Tongue (tissue), 2 donors: ENCODE results near the gene USP37. TPM values are rescaled to one million over a fixed set of nuclear protein-coding genes. Genes with fewer than 3 reads are reported as not detected.

Experiments
- DNase-seq: peaks from one replicate; pipeline ENCODE4 v3.0.0-alpha.2; 2015
- total RNA-seq: library from RNA; depleted of rRNA; stranded (reverse); fragments of >200 nt; gene quantifications from one replicate; pipeline ENCODE4 v1.2.3, GENCODE V29; 2014

USP37 gene
- total RNA-seq, 1 donor from 2014 or later, result 30.8 TPM

DNA sequence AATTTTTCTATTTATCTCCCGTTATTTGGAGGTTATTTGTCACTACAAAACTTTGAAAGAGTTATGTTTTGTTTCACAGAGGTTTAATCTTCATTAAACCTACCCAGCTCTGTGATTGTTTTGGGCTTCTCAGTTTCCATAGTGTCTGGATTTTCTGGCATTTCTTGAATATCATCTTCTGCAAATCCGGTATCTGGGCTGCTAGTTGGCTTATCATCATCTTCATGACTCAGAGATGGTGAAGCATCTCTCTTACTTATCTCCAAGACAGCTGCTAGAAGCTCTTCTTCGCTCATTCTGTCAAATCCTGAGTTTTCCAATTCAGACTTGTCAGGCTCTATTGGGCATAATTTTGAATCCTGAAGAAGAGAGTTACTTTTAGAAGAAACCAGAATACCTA lies 93.6 kb downstream of the USP37 start:
- DNase-seq, result no peak

DNA sequence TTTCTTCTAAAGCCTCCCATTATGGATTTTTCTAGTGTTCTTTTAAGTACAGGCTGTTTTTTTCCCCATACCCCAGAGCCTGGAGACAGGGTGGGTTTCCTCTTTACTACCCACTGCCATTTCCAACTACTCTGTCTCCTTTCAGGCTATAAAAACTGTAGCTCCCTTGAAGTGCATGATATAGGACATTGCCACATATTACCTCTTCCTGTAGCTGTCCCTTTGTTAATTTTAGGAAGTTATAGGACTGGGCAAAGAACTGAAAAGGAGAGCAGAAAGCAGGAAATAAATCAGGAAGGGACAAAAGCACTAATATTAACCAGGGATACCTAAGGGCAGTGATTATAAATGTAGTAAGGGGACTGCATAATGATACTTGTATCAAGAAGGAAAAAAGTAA lies 95.2 kb downstream of the USP37 start:
- DNase-seq, result no peak

DNA sequence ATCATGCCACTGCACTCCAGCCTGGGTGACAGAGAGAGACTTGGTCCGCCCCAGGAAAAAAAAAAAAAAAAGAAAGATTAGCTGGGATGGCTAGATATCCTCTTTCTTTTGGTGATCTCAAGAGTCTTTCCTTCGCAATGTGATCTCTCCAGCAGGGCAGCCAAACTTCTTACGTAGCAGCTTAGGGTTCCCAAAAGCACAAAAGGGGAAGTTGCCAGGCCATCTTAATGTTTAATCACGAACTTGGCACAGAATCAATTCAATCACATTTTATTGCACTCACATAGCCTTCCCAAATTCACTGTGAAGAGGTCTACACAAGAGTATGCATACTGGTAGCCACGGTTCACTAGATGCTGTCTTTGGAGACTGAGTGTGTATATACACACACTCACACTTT lies 96.2 kb downstream of the USP37 start:
- no peak for DNase-seq

- DNase-seq, result no peak
These were observed 97.1 kb downstream of the USP37 start for GRCh38 chr2:218471036-218471435.

DNA sequence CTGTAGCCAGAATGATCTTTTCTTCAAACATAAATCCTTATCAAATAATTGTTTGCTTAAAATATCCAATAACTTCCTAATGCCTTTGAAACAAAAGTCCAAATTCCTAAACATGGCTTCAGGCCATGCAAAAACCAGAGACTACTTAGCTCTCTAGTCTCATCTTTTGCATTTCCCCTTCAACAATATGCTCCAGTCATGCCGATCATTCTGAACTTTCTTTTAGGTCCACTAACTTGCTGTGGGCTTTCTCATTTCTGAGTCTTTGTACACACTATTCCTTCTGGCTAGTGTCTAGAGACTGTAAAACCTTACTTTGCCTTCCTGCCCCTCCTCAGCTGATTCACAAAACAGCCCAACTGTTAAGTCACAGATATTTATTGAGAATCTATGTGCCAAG lies 97.7 kb downstream of the USP37 start:
- no peak for DNase-seq

DNA sequence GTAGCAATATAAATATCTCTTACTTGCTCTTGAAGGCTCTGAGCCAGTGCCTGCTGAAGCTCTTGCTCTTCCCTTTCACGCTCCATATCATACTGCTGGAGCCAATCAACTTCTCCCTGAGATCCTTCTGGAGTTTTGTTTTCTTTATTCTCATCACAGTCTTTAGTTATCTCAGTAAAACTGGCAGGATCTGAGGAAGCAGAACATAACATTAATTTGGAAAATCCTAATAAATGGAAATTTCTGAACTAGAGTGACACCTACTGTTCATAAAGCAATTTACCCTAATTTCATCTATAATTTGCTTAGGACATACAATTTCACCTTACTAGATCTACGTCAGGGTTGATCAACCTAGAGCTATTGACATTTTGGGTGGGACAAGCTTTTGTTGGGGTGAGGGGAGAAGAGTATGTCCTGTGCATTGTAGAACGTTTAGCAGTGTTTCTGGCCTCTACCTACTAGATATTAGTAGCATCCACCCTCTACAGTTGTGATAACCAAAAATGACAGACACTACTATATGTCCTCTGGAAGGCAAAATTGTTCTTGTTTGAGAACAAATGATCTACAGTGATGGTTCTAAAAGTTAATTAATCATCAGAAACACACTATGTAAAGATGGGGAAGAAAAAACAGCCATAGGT lies 102.0 kb downstream of the USP37 start:
- DNase-seq, result peak; percentile 53

DNA sequence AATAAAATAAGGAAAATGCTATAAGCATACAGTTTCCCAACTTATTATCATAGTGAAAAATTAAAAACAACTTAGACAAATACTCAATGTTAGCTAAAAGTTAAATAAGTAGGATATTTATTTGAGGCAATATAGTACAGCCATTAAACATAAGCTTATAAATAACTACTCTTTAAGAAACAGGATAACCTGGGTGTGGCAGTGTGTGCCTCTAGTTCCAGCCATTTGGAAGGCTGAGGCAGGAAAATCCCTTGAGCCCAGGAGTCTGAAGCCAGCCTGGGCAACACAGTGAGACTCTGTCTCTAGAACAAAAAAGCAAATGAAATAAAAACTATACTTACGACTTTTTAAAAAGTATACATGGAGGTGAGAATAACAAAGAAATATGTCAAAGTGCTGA lies 109.6 kb downstream of the USP37 start:
- DNase-seq, result no peak

DNA sequence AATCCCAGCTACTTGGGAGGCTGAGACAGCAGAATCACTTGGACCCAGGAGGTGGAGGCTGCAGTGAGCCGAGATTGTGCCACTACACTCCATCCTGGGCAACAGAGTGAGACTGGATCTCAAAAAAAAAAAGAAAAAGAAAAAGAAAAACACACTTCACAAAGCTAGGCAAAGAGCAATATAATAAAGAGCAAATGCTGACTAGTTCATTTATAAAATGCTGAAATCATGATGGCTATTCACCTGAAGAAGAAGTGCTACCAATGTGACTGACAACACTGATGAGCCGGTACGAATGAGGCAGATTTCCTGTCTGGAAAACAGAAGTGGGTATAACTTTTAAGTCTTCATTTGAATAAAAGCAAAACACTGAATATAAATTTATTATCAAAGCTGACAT lies 111.3 kb downstream of the USP37 start:
- no peak for DNase-seq

GRCh38 chr2:218452079-218452478 lies 116.1 kb downstream of the USP37 start:
- no peak for DNase-seq

DNA sequence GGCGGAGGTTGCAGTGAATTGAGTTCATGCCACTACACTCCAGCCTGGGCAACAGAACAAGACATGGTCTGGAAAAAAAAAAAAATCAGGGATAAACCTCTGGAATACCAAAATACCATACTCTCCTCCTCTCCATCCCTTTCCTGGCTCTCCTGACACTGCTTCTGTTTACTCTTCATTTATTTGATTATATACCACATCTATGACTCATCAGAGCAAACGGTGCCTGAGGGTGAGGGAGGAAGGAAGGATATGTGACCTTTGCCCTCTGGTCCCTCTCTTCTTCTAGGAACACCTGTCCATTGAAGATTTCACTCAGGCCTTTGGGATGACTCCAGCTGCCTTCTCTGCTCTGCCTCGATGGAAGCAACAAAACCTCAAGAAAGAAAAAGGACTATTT lies 119.2 kb downstream of the USP37 start:
- DNase-seq, result no peak

- no peak for DNase-seq
These were observed 121.1 kb downstream of the USP37 start for GRCh38 chr2:218447072-218447471.

DNA sequence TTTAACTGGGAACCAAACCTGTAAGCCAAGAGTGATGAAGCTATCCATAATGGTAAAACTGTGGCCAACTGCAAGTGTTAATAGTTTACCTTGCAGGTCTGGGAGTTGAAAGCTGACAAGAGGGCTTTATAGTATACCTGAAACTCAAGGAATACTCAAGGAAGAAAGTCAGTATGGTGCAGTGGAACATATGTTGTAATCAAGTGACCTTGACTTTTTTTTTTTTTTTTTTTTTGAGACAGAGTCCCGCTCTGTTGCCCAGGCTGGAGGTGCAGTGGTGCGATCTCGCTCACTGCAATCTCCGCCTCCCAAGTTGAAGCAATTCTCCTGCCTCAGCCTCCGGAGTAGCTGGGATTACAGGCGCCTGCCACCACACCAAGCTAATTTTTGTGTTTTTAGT lies 121.6 kb downstream of the USP37 start:
- DNase-seq, result no peak

DNA sequence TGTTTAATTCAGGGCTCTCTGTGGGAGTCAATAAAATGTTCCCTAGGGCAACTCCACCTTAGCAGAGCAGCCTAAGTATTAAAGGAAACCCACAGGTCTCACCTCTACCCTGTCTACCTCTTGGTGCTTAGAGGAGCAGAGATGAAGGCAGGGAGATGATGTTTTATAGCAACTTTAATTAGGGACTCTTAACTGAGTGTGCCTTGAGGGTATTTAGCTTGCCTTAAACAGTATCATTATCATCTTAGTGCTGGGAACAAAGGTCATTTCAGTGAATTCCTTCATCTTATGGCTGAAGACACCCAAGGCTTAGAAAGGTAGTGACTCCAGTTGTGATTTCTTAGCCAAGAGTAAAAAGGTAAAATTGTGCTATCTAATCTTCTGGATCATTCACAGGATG lies 122.5 kb downstream of the USP37 start:
- DNase-seq, result no peak

- no peak for DNase-seq
These were observed 123.3 kb downstream of the USP37 start for GRCh38 chr2:218444692-218445357.

DNA sequence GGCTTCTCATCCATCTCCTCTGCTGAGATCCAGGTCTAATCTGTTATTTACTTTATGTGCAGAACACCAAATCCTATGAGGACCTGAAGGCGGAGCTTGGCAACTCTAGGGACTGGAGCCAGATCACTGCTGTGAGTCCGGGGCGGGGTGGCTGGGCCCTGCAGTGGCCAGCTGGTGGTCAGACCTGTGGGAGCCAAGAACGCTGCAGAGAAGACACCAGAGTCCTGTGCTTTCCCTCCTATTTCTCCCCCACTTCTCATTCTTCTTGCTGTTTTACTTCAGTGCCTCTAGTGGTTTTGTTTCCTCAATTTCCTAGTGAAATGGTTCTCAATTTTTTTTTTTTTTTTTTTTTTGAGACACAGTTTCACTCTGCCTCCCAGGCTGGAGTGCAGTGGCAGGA lies 129.6 kb downstream of the USP37 start:
- DNase-seq, result peak; percentile 42

- DNase-seq, result no peak
These were observed 130.2 kb downstream of the USP37 start for GRCh38 chr2:218437969-218438368.

- no peak for DNase-seq
These were observed 131.2 kb downstream of the USP37 start for GRCh38 chr2:218436992-218437391.

DNA sequence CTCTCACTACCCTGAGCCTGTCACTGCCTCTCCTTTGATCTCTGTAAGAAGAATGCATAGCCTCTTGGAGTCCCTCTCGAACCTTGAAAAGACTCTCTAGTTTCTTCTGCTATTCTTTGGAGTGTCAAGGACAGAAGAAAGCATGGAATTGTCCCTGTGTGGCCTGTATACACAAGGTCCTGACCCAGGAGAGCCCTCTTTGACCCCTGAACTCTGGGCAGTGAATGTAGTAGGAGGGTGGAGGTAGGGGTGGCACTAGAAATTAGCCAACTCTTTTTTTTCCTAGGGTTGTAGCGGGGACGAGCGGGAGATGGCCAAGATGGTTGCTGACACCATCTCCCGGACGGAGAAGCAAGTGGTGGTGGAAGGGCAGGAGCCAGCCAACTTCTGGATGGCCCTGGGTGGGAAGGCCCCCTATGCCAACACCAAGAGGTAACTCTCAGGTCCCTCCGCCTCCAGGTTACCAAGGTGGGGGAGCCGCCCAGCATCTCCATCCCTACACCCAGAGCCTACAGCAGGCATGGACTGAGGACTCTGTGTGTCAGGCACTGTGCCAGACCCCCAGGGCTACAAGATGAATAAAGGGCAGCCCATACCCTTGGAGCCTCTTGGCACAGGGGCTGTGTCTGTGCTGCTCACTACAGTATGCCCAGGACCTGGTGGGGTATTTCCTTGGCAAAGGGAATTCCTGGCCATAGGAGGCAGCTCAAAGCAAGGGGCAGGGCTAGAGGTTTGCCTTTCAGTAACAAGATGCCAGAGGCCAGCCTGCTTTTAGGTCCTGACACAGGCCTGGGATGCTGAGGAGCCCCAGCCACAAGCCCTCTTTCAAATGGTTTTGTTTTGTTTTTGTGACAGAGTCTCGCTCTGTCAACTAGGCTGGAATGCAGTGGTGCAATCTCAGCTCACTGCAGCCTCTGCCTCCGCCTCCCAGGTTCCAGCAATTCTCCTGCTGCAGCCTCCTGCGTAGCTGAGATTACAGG lies 132.9 kb downstream of the USP37 start:
- no peak for DNase-seq

DNA sequence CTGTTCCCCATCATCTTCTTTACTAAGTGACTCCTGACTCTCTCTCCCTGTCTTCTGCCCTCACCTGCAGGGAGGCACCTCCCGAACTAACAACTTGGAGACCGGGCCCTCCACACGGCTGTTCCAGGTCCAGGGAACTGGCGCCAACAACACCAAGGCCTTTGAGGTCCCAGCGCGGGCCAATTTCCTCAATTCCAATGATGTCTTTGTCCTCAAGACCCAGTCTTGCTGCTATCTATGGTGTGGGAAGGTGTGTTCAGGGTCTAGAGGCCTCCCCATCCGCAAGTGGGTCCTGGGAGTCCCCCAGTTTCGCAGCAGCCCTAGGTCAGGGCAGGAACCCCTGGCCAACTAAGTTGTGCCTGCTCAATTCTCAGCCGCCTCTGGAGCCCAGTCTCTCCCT lies 133.7 kb downstream of the USP37 start:
- DNase-seq, result no peak

DNA sequence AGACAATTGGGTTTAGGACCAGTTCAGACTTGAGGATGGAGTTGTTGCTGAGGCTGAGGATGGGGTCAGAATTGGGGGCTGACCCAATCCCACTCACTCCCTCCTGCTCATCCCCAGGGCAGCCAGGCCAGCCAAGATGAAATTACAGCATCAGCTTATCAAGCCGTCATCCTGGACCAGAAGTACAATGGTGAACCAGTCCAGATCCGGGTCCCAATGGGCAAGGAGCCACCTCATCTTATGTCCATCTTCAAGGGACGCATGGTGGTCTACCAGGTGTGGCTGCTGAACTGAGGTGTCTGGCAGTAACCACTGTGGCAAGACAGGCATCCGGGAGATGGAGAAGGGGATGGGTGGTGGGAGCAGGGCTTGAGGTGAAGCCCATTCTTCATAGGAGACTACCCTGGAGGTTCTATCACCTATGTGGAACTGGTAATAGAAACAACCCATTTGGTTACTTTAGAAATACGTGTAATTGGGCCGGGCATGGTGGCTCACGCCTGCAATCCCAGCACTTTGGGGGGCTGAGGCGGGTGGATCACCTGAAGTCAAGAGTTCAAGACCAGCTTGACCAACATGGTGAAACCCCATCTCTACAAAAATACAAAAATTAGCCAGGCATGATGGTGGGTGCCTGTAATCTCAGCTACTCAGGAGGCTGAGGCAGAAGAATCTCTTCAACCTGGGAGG lies 135.3 kb downstream of the USP37 start:
- DNase-seq, result no peak

DNA sequence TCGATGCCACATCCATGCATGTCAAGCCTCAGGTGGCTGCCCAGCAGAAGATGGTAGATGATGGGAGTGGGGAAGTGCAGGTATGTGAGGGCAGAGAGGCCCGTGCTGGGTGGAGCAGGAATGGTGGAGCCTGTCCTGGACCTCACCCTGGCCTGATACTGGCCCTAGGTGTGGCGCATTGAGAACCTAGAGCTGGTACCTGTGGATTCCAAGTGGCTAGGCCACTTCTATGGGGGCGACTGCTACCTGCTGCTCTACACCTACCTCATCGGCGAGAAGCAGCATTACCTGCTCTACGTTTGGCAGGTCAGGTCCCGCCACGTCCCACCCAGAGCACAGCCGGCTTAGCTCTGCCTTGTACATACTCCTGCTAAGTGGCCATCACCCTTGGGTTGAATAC lies 136.3 kb downstream of the USP37 start:
- no peak for DNase-seq

DNA sequence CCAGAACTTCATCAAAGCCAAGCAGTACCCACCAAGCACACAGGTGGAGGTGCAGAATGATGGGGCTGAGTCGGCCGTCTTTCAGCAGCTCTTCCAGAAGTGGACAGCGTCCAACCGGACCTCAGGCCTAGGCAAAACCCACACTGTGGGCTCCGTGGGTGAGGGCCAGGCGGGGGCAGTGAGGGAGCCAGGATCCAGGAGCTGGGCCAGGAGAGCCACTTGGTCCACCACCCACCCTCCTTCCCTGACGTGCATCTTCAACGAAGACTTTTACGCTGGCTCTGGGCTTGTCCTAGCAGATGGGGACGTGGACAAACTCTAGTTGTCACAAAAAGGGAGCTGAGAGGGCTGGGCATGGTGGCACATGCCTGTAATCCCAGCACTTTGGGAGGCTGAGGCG lies 137.4 kb downstream of the USP37 start:
- DNase-seq, result no peak
